AG09319 (cell line): ENCODE measurements around the gene ERI2.

Experiments used
- DNase-seq: peaks from one replicate; pipeline ENCODE4 v3.0.0-alpha.2; 2010; ENCODE audit warnings: low read depth; ENCODE audit errors: extremely low read depth
- TF ChIP-seq, protein P1 (sequence below): IDR thresholded peaks from 2 replicates; pipeline ENCODE4 v1.5.1; 2011; ENCODE audit warnings: low read depth, mild to moderate bottlenecking, inconsistent platforms, low read length, moderate library complexity

The ERI2 gene

GRCh38 chr16:20838240-20838639 is 32.0 kb upstream of the ERI2 start:
- TF ChIP-seq, protein P1, sequence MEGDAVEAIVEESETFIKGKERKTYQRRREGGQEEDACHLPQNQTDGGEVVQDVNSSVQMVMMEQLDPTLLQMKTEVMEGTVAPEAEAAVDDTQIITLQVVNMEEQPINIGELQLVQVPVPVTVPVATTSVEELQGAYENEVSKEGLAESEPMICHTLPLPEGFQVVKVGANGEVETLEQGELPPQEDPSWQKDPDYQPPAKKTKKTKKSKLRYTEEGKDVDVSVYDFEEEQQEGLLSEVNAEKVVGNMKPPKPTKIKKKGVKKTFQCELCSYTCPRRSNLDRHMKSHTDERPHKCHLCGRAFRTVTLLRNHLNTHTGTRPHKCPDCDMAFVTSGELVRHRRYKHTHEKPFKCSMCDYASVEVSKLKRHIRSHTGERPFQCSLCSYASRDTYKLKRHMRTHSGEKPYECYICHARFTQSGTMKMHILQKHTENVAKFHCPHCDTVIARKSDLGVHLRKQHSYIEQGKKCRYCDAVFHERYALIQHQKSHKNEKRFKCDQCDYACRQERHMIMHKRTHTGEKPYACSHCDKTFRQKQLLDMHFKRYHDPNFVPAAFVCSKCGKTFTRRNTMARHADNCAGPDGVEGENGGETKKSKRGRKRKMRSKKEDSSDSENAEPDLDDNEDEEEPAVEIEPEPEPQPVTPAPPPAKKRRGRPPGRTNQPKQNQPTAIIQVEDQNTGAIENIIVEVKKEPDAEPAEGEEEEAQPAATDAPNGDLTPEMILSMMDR: no peak
- no peak for DNase-seq

GRCh38 chr16:20833086-20833485 is 26.8 kb upstream of the ERI2 start:
- no peak for DNase-seq
- TF ChIP-seq, protein P1: no peak

- no peak for DNase-seq
- TF ChIP-seq, protein P1: no peak
Observed at GRCh38 chr16:20830372-20830771, 24.1 kb upstream of the ERI2 start.

DNA sequence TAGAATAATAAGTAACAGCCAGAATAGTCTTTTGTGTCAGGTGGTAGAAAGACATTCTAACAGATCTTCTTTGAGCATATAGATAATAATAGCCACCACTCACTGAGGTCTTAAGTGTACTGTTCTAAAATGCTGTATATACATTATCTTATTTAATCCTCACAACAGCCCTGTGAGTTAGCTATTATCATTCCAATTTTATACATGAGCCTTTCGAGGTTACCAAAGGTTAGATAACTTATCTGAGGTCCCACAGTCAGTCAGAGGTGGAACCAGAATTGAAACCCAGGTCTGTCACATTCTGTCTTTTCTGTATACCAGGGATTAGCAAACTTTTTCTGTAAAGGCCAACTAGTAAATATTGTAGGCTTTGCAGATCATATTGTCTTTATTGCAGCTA is 23.3 kb upstream of the ERI2 start:
- TF ChIP-seq, protein P1: no peak
- DNase-seq: no peak

DNA sequence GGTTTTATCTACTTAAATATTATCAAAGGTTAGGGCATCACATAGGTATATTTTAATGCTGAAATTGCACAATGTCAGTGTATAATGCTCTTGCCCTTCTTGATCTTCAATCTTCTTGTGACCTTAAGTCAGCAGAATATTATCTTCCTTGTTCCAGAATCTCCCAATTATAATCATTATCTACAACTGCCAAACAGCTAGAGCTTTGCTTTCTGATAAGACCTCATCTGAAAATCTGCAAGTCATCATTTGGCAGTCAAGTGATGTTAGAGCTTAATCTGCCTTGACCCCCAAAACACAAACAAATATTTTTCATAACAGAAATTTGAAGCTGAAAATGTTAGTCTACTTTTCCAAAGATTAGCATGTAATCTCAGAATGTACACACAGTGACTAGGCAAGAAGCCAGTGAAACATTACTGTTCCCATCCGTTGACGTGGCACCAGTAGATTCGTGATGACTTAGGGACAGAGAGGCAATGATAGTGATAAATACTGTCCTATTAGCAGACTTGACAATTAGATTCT is 19.8 kb upstream of the ERI2 start:
- DNase-seq: no peak
- TF ChIP-seq, protein P1: no peak

DNA sequence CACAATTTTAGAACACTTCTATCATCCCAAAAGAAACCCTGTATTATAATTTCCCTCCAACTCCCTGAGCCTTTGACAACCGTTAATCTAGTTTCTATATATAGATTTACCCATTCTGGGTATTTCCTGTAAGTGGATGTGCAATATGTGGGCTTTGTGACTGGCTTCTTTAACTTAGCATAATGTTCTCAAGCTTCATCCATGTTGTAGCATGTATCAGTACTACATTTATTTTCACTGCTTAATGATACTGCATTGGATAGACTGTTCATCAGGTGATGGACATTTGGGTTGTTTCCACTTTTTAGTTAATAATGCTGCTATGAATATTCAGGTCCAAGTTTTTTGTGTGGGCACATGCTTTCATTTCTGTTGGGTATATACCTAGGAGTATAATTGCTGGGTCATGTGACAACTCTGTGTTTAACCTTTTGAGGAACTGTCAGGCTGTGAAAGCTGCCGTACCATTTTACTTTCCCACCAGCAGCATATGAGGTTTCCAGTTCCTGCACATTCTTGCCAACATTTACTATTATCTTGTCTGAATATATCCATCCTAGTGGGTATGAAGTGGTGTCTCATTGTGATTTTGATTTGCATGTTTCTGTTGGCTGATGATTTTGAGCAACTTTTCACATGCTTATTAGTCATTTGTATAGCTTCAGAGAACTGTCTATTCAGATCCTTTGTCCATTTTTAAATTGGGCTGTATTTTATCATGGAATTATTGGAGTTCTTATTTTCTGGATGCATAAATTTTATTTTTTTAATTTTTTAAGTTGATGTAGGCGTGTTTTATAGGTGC is 16.5 kb upstream of the ERI2 start:
- DNase-seq: no peak
- TF ChIP-seq, protein P1: no peak

DNA sequence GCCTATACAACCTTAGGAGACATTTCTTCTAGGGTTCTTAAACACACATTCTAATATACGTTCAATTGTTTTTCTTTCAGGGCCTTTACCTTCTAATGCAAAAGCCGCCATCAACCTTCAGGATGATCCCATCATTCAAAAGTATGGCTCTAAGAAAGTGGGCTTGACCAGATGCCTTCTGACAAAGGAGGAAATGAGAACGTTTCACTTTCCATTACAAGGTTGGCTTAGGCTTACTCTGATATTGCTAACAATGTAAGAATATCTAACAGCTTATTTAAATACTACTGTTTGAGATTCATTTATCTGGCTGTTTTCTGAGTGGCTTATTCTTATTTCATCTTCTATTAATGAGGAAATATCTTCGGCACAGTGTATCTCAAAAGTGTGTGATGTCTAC is 15.4 kb upstream of the ERI2 start:
- no peak for DNase-seq
- TF ChIP-seq, protein P1: no peak
